Activated CD4-positive, alpha-beta memory T cell treated with anti-CD3 and anti-CD28 coated beads for 36 hours (primary cell): ENCODE results near the gene PKN2. TPM values are rescaled to one million over a fixed set of nuclear protein-coding genes. Genes with fewer than 3 reads are reported as not detected.

Source experiments
- total RNA-seq, 2 experiments: library from RNA; stranded (reverse); gene quantifications; one replicate each; pipeline ENCODE4 v1.2.3, GENCODE V29; 2021

PKN2 gene
- total RNA-seq, 2 experiments from 2014 or later, result 16.2 to 17.9 TPM

Other genes starting within 250 kb of the PKN2 start
- gene GTF2B, start 207.3 kb downstream of the PKN2 start, total RNA-seq, result 10 to 100 TPM; 34.2 to 39.4 TPM